Central memory CD4-positive, alpha-beta T cell (primary cell): ENCODE results near the gene PODN.

Experiments used
- DNase-seq: peaks from one replicate; pipeline ENCODE4 v3.0.0; 2022

The PODN gene

GRCh38 chr1:53075761-53076163, 13.7 kb downstream of the PODN start:
- no peak for DNase-seq

- no peak for DNase-seq
Observed at GRCh38 chr1:53076165-53076564, 14.2 kb downstream of the PODN start.

- DNase-seq = no peak
Observed at GRCh38 chr1:53076721-53077598, 14.9 kb downstream of the PODN start.

GRCh38 chr1:53077599-53077965, 15.6 kb downstream of the PODN start:
- DNase-seq = no peak

GRCh38 chr1:53078333-53079101, 16.5 kb downstream of the PODN start:
- no peak for DNase-seq

GRCh38 chr1:53079251-53079650, 17.2 kb downstream of the PODN start:
- no peak for DNase-seq

- DNase-seq = no peak
Observed at GRCh38 chr1:53080041-53080440, 18.0 kb downstream of the PODN start.

GRCh38 chr1:53080769-53081168, 18.8 kb downstream of the PODN start:
- no peak for DNase-seq

GRCh38 chr1:53081384-53082066, 19.5 kb downstream of the PODN start:
- no peak for DNase-seq

GRCh38 chr1:53082826-53083455, 20.9 kb downstream of the PODN start:
- no peak for DNase-seq

- DNase-seq = no peak
Observed at GRCh38 chr1:53083636-53084588, 21.9 kb downstream of the PODN start.

GRCh38 chr1:53084589-53084971, 22.6 kb downstream of the PODN start:
- no peak for DNase-seq

GRCh38 chr1:53085405-53085804, 23.4 kb downstream of the PODN start:
- no peak for DNase-seq

GRCh38 chr1:53086491-53087070, 24.6 kb downstream of the PODN start:
- DNase-seq = no peak

GRCh38 chr1:53087332-53088285, 25.6 kb downstream of the PODN start:
- DNase-seq = no peak

GRCh38 chr1:53088616-53089300, 26.7 kb downstream of the PODN start:
- no peak for DNase-seq

- no peak for DNase-seq
Observed at GRCh38 chr1:53089478-53090226, 27.6 kb downstream of the PODN start.

- DNase-seq = no peak
Observed at GRCh38 chr1:53090227-53091147, 28.5 kb downstream of the PODN start.
